HEK293 (cell line): Measurements from ENCODE around the gene SNTG2.

Experiments used
- BCL11A ChIP-seq: fragments of 450-650 bp; formaldehyde crosslinking; IDR thresholded peaks from 2 replicates; pipeline ENCODE4 v1.5.1; 2016; ENCODE audit warnings: low read depth, missing biosample characterization, missing genetic modification characterization
- CTCF ChIP-seq: fragments of 450-650 bp; formaldehyde crosslinking; IDR thresholded peaks from 2 replicates; pipeline ENCODE4 v1.5.1; 2016; ENCODE audit warnings: missing biosample characterization, missing genetic modification characterization
- GLI4 ChIP-seq: fragments of 450-650 bp; formaldehyde crosslinking; IDR thresholded peaks from 2 replicates; pipeline ENCODE4 v1.5.1; 2016; ENCODE audit warnings: missing biosample characterization, missing genetic modification characterization
- YY1 ChIP-seq: fragments of 450-650 bp; formaldehyde crosslinking; IDR thresholded peaks from 2 replicates; pipeline ENCODE4 v1.5.1; 2018; ENCODE audit warnings: missing biosample characterization, missing genetic modification characterization
- ZNF169 ChIP-seq: fragments of 450-650 bp; formaldehyde crosslinking; IDR thresholded peaks from 2 replicates; pipeline ENCODE4 v1.5.1; 2016; ENCODE audit warnings: missing biosample characterization, missing genetic modification characterization
- ZNF785 ChIP-seq: fragments of 450-650 bp; formaldehyde crosslinking; IDR thresholded peaks from 2 replicates; pipeline ENCODE4 v1.5.1; 2016; ENCODE audit warnings: missing biosample characterization, missing genetic modification characterization

GRCh38 chr2:1363367-1363766 lies 412.7 kb downstream of the SNTG2 start:
- TF ChIP-seq CTCF (tag by site-specific recombination) = no peak
- TF ChIP-seq BCL11A (tag by site-specific recombination) = no peak
- TF ChIP-seq YY1 = no peak
- no peak for TF ChIP-seq ZNF785 (tag by site-specific recombination)
- TF ChIP-seq GLI4 (tag by site-specific recombination) = no peak
- TF ChIP-seq ZNF169 (tag by site-specific recombination) = no peak
